Peyer's patch (tissue), 4 donors: ENCODE data around the gene MAP2K5.

ENCODE experiments used
- CTCF ChIP-seq, 6 experiments: fragments of 450-650 bp in 4 of 6; fragments of 200-600 bp in 2 of 6; sonication (generic) in 1 of 6; IDR thresholded peaks; one replicate each; pipeline ENCODE4 v1.5.1; 2017 to 2019; ENCODE audit warnings: antibody characterized with exemption in 6 of 6, mild to moderate bottlenecking in 3 of 6, moderate library complexity in 1 of 6
- POLR2A ChIP-seq, 2 donors: fragments of 450-650 bp; IDR thresholded peaks; one replicate each; pipeline ENCODE4 v1.5.1; 2017; ENCODE audit warnings: antibody characterized with exemption in 2 of 2, mild to moderate bottlenecking in 2 of 2, moderate library complexity in 2 of 2

- no peak for TF ChIP-seq POLR2A (IDR thresholded peaks at IDR 0.05)
- no peak for TF ChIP-seq CTCF (IDR thresholded peaks at IDR 0.05)
Observed at GRCh38 chr15:67770358-67770628, 227.8 kb downstream of the MAP2K5 start.
